WTC11 (cell line): Measurements from ENCODE around the gene TBC1D1.

Experiments used
- IRF2 ChIP-seq: sonication (generic); formaldehyde crosslinking; IDR thresholded peaks from 2 replicates; pipeline ENCODE4 v1.8.0; 2022; ENCODE audit warnings: low read depth, missing genetic modification reagents, borderline replicate concordance
- KAT7 ChIP-seq: sonication (generic); formaldehyde crosslinking; IDR thresholded peaks from 2 replicates; pipeline ENCODE4 v1.8.1; 2023; ENCODE audit warnings: missing genetic modification reagents, mild to moderate bottlenecking, borderline replicate concordance
- NFATC4 ChIP-seq: fragments of 250-450 bp; sonication (Bioruptor Pico); IDR thresholded peaks from 2 replicates; pipeline ENCODE4 v1.9.0; 2021; ENCODE audit warnings: mild to moderate bottlenecking
- OVOL2 ChIP-seq: fragments of 250-450 bp; sonication (Bioruptor Pico); IDR thresholded peaks from 2 replicates; pipeline ENCODE4 v1.9.0; 2021; ENCODE audit warnings: mild to moderate bottlenecking, borderline replicate concordance
- ZNF121 ChIP-seq: sonication (generic); formaldehyde crosslinking; IDR thresholded peaks from 2 replicates; pipeline ENCODE4 v1.8.0; 2023; ENCODE audit warnings: missing genetic modification reagents
- ZNF232 ChIP-seq: sonication (generic); formaldehyde crosslinking; IDR thresholded peaks from 2 replicates; pipeline ENCODE4 v1.8.0; 2022; ENCODE audit warnings: mild to moderate bottlenecking, missing genetic modification reagents
- TF ChIP-seq, protein P1 (sequence below): sonication (generic); formaldehyde crosslinking; IDR thresholded peaks from 2 replicates; pipeline ENCODE4 v1.8.1; 2023; ENCODE audit warnings: mild to moderate bottlenecking, missing genetic modification reagents, moderate library complexity
- TF ChIP-seq, protein P2 (sequence below): sonication (generic); formaldehyde crosslinking; IDR thresholded peaks from 2 replicates; pipeline ENCODE4 v1.8.1; 2022; ENCODE audit warnings: low read depth, mild to moderate bottlenecking, moderate library complexity, missing genetic modification reagents, borderline replicate concordance
- TF ChIP-seq, protein P3 (sequence below): fragments of 200-600 bp; IDR thresholded peaks from 2 replicates; pipeline ENCODE4 v1.8.0; 2022; ENCODE audit warnings: antibody characterized with exemption
- TF ChIP-seq, protein P4 (sequence below): sonication (generic); formaldehyde crosslinking; IDR thresholded peaks from 2 replicates; pipeline ENCODE4 v1.8.0; 2022; ENCODE audit warnings: mild to moderate bottlenecking, missing genetic modification reagents
- TF ChIP-seq, protein P5 (sequence below): sonication (generic); formaldehyde crosslinking; IDR thresholded peaks from 2 replicates; pipeline ENCODE4 v1.8.0; 2023; ENCODE audit warnings: missing genetic modification reagents
- TF ChIP-seq, protein P6 (sequence below): sonication (generic); formaldehyde crosslinking; IDR thresholded peaks from 2 replicates; pipeline ENCODE4 v1.8.1; 2023; ENCODE audit warnings: mild to moderate bottlenecking, moderate library complexity, missing genetic modification reagents
- TF ChIP-seq, protein P7 (sequence below): sonication (generic); formaldehyde crosslinking; IDR thresholded peaks from 2 replicates; pipeline ENCODE4 v1.8.0; 2022; ENCODE audit warnings: missing genetic modification reagents

DNA sequence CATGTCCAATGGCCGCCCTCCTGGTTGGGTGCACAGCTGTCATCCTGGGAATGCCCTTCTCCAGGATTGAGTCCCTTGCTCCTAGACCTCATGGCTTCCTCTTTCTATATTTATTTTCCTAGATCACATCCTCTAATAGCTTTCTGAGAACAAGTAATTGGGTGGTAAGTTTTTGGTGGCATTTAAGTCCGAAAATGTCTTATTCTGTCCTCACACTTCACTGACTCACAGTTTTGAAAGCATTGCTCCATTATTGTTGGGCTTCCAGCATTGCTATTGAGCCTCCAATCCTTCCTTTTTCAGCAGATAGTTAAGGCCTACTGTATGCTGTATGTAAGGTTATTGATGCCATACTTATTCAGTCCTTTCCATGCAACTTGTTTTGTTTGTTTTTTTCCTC, 38.5 kb upstream of the TBC1D1 start:
- TF ChIP-seq OVOL2 (CRISPR knock-in tag) = no peak
- TF ChIP-seq NFATC4 (CRISPR knock-in tag) = no peak
- TF ChIP-seq, protein P1, sequence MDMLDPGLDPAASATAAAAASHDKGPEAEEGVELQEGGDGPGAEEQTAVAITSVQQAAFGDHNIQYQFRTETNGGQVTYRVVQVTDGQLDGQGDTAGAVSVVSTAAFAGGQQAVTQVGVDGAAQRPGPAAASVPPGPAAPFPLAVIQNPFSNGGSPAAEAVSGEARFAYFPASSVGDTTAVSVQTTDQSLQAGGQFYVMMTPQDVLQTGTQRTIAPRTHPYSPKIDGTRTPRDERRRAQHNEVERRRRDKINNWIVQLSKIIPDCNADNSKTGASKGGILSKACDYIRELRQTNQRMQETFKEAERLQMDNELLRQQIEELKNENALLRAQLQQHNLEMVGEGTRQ = no peak
- TF ChIP-seq, protein P2, sequence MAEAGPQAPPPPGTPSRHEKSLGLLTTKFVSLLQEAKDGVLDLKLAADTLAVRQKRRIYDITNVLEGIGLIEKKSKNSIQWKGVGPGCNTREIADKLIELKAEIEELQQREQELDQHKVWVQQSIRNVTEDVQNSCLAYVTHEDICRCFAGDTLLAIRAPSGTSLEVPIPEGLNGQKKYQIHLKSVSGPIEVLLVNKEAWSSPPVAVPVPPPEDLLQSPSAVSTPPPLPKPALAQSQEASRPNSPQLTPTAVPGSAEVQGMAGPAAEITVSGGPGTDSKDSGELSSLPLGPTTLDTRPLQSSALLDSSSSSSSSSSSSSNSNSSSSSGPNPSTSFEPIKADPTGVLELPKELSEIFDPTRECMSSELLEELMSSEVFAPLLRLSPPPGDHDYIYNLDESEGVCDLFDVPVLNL (CRISPR knock-in tag) = no peak
- TF ChIP-seq ZNF232 (CRISPR knock-in tag) = no peak
- TF ChIP-seq, protein P3, sequence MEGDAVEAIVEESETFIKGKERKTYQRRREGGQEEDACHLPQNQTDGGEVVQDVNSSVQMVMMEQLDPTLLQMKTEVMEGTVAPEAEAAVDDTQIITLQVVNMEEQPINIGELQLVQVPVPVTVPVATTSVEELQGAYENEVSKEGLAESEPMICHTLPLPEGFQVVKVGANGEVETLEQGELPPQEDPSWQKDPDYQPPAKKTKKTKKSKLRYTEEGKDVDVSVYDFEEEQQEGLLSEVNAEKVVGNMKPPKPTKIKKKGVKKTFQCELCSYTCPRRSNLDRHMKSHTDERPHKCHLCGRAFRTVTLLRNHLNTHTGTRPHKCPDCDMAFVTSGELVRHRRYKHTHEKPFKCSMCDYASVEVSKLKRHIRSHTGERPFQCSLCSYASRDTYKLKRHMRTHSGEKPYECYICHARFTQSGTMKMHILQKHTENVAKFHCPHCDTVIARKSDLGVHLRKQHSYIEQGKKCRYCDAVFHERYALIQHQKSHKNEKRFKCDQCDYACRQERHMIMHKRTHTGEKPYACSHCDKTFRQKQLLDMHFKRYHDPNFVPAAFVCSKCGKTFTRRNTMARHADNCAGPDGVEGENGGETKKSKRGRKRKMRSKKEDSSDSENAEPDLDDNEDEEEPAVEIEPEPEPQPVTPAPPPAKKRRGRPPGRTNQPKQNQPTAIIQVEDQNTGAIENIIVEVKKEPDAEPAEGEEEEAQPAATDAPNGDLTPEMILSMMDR = no peak
- TF ChIP-seq IRF2 (CRISPR knock-in tag) = no peak
- TF ChIP-seq ZNF121 = no peak
- TF ChIP-seq, protein P4, sequence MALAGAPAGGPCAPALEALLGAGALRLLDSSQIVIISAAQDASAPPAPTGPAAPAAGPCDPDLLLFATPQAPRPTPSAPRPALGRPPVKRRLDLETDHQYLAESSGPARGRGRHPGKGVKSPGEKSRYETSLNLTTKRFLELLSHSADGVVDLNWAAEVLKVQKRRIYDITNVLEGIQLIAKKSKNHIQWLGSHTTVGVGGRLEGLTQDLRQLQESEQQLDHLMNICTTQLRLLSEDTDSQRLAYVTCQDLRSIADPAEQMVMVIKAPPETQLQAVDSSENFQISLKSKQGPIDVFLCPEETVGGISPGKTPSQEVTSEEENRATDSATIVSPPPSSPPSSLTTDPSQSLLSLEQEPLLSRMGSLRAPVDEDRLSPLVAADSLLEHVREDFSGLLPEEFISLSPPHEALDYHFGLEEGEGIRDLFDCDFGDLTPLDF (CRISPR knock-in tag) = no peak
- no peak for TF ChIP-seq KAT7 (CRISPR knock-in tag)
- TF ChIP-seq, protein P5, sequence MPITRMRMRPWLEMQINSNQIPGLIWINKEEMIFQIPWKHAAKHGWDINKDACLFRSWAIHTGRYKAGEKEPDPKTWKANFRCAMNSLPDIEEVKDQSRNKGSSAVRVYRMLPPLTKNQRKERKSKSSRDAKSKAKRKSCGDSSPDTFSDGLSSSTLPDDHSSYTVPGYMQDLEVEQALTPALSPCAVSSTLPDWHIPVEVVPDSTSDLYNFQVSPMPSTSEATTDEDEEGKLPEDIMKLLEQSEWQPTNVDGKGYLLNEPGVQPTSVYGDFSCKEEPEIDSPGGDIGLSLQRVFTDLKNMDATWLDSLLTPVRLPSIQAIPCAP (CRISPR knock-in tag) = no peak
- TF ChIP-seq, protein P6, sequence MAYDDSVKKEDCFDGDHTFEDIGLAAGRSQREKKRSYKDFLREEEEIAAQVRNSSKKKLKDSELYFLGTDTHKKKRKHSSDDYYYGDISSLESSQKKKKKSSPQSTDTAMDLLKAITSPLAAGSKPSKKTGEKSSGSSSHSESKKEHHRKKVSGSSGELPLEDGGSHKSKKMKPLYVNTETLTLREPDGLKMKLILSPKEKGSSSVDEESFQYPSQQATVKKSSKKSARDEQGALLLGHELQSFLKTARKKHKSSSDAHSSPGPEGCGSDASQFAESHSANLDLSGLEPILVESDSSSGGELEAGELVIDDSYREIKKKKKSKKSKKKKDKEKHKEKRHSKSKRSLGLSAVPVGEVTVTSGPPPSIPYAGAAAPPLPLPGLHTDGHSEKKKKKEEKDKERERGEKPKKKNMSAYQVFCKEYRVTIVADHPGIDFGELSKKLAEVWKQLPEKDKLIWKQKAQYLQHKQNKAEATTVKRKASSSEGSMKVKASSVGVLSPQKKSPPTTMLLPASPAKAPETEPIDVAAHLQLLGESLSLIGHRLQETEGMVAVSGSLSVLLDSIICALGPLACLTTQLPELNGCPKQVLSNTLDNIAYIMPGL (CRISPR knock-in tag) = no peak
- TF ChIP-seq, protein P7, sequence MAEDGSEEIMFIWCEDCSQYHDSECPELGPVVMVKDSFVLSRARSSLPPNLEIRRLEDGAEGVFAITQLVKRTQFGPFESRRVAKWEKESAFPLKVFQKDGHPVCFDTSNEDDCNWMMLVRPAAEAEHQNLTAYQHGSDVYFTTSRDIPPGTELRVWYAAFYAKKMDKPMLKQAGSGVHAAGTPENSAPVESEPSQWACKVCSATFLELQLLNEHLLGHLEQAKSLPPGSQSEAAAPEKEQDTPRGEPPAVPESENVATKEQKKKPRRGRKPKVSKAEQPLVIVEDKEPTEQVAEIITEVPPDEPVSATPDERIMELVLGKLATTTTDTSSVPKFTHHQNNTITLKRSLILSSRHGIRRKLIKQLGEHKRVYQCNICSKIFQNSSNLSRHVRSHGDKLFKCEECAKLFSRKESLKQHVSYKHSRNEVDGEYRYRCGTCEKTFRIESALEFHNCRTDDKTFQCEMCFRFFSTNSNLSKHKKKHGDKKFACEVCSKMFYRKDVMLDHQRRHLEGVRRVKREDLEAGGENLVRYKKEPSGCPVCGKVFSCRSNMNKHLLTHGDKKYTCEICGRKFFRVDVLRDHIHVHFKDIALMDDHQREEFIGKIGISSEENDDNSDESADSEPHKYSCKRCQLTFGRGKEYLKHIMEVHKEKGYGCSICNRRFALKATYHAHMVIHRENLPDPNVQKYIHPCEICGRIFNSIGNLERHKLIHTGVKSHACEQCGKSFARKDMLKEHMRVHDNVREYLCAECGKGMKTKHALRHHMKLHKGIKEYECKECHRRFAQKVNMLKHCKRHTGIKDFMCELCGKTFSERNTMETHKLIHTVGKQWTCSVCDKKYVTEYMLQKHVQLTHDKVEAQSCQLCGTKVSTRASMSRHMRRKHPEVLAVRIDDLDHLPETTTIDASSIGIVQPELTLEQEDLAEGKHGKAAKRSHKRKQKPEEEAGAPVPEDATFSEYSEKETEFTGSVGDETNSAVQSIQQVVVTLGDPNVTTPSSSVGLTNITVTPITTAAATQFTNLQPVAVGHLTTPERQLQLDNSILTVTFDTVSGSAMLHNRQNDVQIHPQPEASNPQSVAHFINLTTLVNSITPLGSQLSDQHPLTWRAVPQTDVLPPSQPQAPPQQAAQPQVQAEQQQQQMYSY (CRISPR knock-in tag) = no peak
